Hepatocyte (in vitro differentiated cells): ENCODE measurements around the gene AFAP1L2. TPM values are rescaled to one million over a fixed set of nuclear protein-coding genes. Genes with fewer than 3 reads are reported as not detected.

Experiments
- DNase-seq: peaks from one replicate; pipeline ENCODE4 v3.0.0-alpha.2; 2016; ENCODE audit warnings: low spot score
- H2AFZ ChIP-seq: fragments of 200-600 bp; sonication (generic); 2 replicates; pipeline ENCODE4 v1.6.0; 2016; ENCODE audit warnings: antibody characterized with exemption, mild to moderate bottlenecking
- H3K27ac ChIP-seq: fragments of 200-600 bp; sonication (generic); 2 replicates; pipeline ENCODE4 v1.5.1; 2016; ENCODE audit warnings: mild to moderate bottlenecking
- H3K27me3 ChIP-seq: fragments of 200-600 bp; sonication (generic); 2 replicates; pipeline ENCODE4 v1.6.1; 2016
- H3K36me3 ChIP-seq: fragments of 200-600 bp; sonication (generic); replicated peaks from 2 replicates; pipeline ENCODE4 v1.5.1; 2016; ENCODE audit warnings: low read depth; ENCODE audit not compliant: insufficient read depth
- H3K4me1 ChIP-seq: fragments of 200-600 bp; sonication (generic); 2 replicates; pipeline ENCODE4 v1.5.1; 2016; ENCODE audit warnings: mild to moderate bottlenecking, moderate library complexity; ENCODE audit not compliant: insufficient read depth
- H3K4me2 ChIP-seq: fragments of 200-600 bp; sonication (generic); 2 replicates; pipeline ENCODE4 v1.6.0; 2016
- H3K4me3 ChIP-seq: fragments of 200-600 bp; sonication (generic); 2 replicates; pipeline ENCODE4 v1.5.1; 2016; ENCODE audit warnings: mild to moderate bottlenecking
- H3K79me2 ChIP-seq: fragments of 200-600 bp; sonication (generic); 2 replicates; pipeline ENCODE4 v1.6.0; 2017; ENCODE audit warnings: mild to moderate bottlenecking
- H3K9me2 ChIP-seq: fragments of 200-600 bp; sonication (generic); replicated peaks from 2 replicates; pipeline ENCODE4 v1.6.0; 2017; ENCODE audit warnings: mild to moderate bottlenecking; ENCODE audit not compliant: insufficient read depth
- H3K9me3 ChIP-seq: fragments of 200-600 bp; sonication (generic); 2 replicates; pipeline ENCODE4 v1.5.1; 2016; ENCODE audit warnings: low read depth, mild to moderate bottlenecking
- H4K20me1 ChIP-seq: fragments of 200-600 bp; sonication (generic); 2 replicates; pipeline ENCODE4 v1.6.0; 2016; ENCODE audit warnings: mild to moderate bottlenecking; ENCODE audit not compliant: insufficient read depth, poor library complexity, severe bottlenecking
- CTCF ChIP-seq: fragments of 200-600 bp; sonication (generic); IDR thresholded peaks from 2 replicates; pipeline ENCODE4 v1.5.1; 2016; ENCODE audit warnings: antibody characterized with exemption, mild to moderate bottlenecking; ENCODE audit not compliant: poor library complexity
- EZH2 ChIP-seq: fragments of 200-600 bp; sonication (generic); IDR thresholded peaks from 2 replicates; pipeline ENCODE4 v1.6.1; 2016; ENCODE audit warnings: antibody characterized with exemption, mild to moderate bottlenecking, borderline replicate concordance
- EZH2phosphoT487 ChIP-seq: fragments of 200-600 bp; sonication (generic); IDR thresholded peaks from one replicate; pipeline ENCODE4 v1.6.1; 2018; ENCODE audit warnings: antibody characterized with exemption, mild to moderate bottlenecking, low read depth, moderate library complexity; ENCODE audit not compliant: unreplicated experiment, severe bottlenecking
- WGBS: methylation state at CpG from one replicate; pipeline ENCODE4 v1.1.6; 2016; ENCODE audit warnings: low lambda C conversion rate; ENCODE audit errors: missing lambda C conversion rate; 5-methylcytosine and 5-hydroxymethylcytosine counted together
- polyA plus RNA-seq: library from polyadenylated mRNA; unstranded; fragments of >200 nt; fragmentation: Nextera tagmentation; extraction: Ambion mirVana; gene quantifications from 2 replicates; pipeline ENCODE4 v1.2.1, GENCODE V29; 2016
- total RNA-seq: library from RNA; depleted of rRNA; stranded (reverse); fragments of >200 nt; gene quantifications from 2 replicates; pipeline ENCODE4 v1.2.3, GENCODE V29; 2014

The AFAP1L2 gene
- total and polyA plus RNA-seq, 2 experiments from 2014 or later, result 6.1 to 9.6 TPM

GRCh38 chr10:114294549-114294948 lies 109.8 kb downstream of the AFAP1L2 start:
- Histone ChIP-seq H4K20me1 (no peaks in the 10 kb centered on the region), H3K27ac (no peak overlapping the region), H3K9me3 (peaks cover 22% of the 10 kb centered on the region), H2AFZ (no peak overlapping the region), H3K9me2 (no peaks in the 10 kb centered on the region), H3K79me2 (no peaks in the 10 kb centered on the region), H3K4me3 (no peak overlapping the region), H3K27me3 (no peaks in the 10 kb centered on the region), H3K4me1 (no peaks in the 10 kb centered on the region), H3K36me3 (no peaks in the 10 kb centered on the region), H3K4me2 (no peak overlapping the region)
- TF ChIP-seq EZH2 (no peak), CTCF (no peak), EZH2phosphoT487 (no peak)
- no peak for DNase-seq

- no peaks in the 10 kb centered on the region for H3K9me2 ChIP-seq
- no peaks in the 10 kb centered on the region for H3K36me3 ChIP-seq
- no peaks in the 10 kb centered on the region for H3K4me1 ChIP-seq
- H4K20me1 ChIP-seq, result no peaks in the 10 kb centered on the region
- H3K27me3 ChIP-seq, result no peaks in the 10 kb centered on the region
- no peaks in the 10 kb centered on the region for H3K79me2 ChIP-seq
- no peak overlapping the region for H3K4me2 ChIP-seq
- no peak for DNase-seq
- H3K4me3 ChIP-seq, result no peak overlapping the region
- no peak overlapping the region for H3K27ac ChIP-seq
- H2AFZ ChIP-seq, result no peak overlapping the region
- H3K9me3 ChIP-seq, result peaks cover 22% of the 10 kb centered on the region
- 75% methylated on average over 5 of the region's 5 CpGs for WGBS
- TF ChIP-seq CTCF, result no peak
- no peak for TF ChIP-seq EZH2
- no peak for TF ChIP-seq EZH2phosphoT487
These were observed 111.2 kb downstream of the AFAP1L2 start for GRCh38 chr10:114293075-114293474.

- 82% methylated on average over 8 of the region's 8 CpGs for WGBS
- H3K4me1 ChIP-seq, result no peaks in the 10 kb centered on the region
- TF ChIP-seq EZH2phosphoT487, result no peak
- no peak for TF ChIP-seq EZH2
- no peak for TF ChIP-seq CTCF
- no peak for DNase-seq
- H4K20me1 ChIP-seq, result no peaks in the 10 kb centered on the region
- no peak overlapping the region for H3K27ac ChIP-seq
- H3K9me2 ChIP-seq, result no peaks in the 10 kb centered on the region
- H3K79me2 ChIP-seq, result no peaks in the 10 kb centered on the region
- H3K36me3 ChIP-seq, result no peaks in the 10 kb centered on the region
- H2AFZ ChIP-seq, result no peak overlapping the region
- H3K4me3 ChIP-seq, result no peak overlapping the region
- no peak overlapping the region for H3K4me2 ChIP-seq
- H3K9me3 ChIP-seq, result peaks cover 22% of the 10 kb centered on the region
- no peaks in the 10 kb centered on the region for H3K27me3 ChIP-seq
These were observed 112.8 kb downstream of the AFAP1L2 start for GRCh38 chr10:114291516-114291915.

DNA sequence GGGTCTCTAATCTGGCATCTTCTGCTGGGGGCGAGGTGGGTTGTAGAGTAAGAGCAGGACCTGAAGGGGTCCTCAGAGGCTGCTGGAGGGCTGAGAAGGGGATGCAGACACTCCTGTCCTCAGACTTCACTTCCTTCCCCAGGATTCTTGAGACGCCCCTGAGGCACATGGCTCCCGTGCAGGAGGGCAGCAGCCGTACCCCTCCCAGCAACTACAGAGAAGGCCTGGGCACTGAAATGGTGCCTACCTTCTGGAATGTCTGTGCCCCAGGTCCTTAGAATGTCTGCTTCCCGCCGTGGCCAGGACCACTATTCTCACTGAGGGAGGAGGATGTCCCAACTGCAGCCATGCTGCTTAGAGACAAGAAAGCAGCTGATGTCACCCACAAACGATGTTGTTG lies 113.2 kb downstream of the AFAP1L2 start:
- Histone ChIP-seq H3K4me2 (no peak overlapping the region), H3K79me2 (no peaks in the 10 kb centered on the region), H3K9me2 (no peaks in the 10 kb centered on the region), H3K27me3 (no peaks in the 10 kb centered on the region), H3K4me3 (no peak overlapping the region), H3K36me3 (no peaks in the 10 kb centered on the region), H3K27ac (no peak overlapping the region), H3K9me3 (peaks cover 18% of the 10 kb centered on the region), H3K4me1 (no peaks in the 10 kb centered on the region), H2AFZ (no peak overlapping the region), H4K20me1 (no peaks in the 10 kb centered on the region)
- WGBS, result 94% methylated on average over 7 of the region's 7 CpGs
- TF ChIP-seq EZH2phosphoT487 (no peak), CTCF (no peak), EZH2 (no peak)
- no peak for DNase-seq
